Gastrocnemius medialis (tissue), 4 donors: Measurements from ENCODE around the gene ACOXL. TPM values are rescaled to one million over a fixed set of nuclear protein-coding genes. Genes with fewer than 3 reads are reported as not detected.

Experiments
- ATAC-seq, 2 donors: fragments of 150-250 bp; one replicate each; pipeline ENCODE4 v1.9.1; 2016
- DNase-seq, 2 donors: peaks; one replicate each; pipeline ENCODE4 v3.0.0-alpha.2; 2019
- H3K27ac ChIP-seq, 4 donors: fragments of 200-600 bp; sonication (generic); 1 replicate in 1 of 4; 2 replicates in 3 of 4; pipeline ENCODE4 v1.5.1; 2016 to 2018; ENCODE audit warnings: mild to moderate bottlenecking in 2 of 4, moderate library complexity in 1 of 4
- H3K27me3 ChIP-seq, 3 donors: fragments of 200-600 bp; sonication (generic) in 2 of 3; 1 replicate in 1 of 3; 2 replicates in 2 of 3; pipeline versions ENCODE4 v1.5.1 to v1.6.0; 2016 to 2019; ENCODE audit warnings: mild to moderate bottlenecking in 1 of 3, moderate library complexity in 1 of 3
- H3K36me3 ChIP-seq, 2 donors: fragments of 200-600 bp; sonication (generic) in 1 of 2; one replicate each; pipeline ENCODE4 v1.5.1; 2017 to 2018
- H3K4me1 ChIP-seq, 2 donors: fragments of 200-600 bp; sonication (generic) in 1 of 2; one replicate each; pipeline ENCODE4 v1.5.1; 2016 to 2017; ENCODE audit warnings: mild to moderate bottlenecking in 2 of 2
- H3K4me3 ChIP-seq, 4 donors: fragments of 200-600 bp; sonication (generic) in 3 of 4; 1 replicate in 1 of 4; 2 replicates in 3 of 4; pipeline ENCODE4 v1.5.1; 2016 to 2019; ENCODE audit warnings: mild to moderate bottlenecking in 2 of 4
- H3K9me3 ChIP-seq, 3 donors: fragments of 200-600 bp; sonication (generic) in 2 of 3; 1 replicate in 1 of 3; 2 replicates in 2 of 3; pipeline ENCODE4 v1.5.1; 2016 to 2019
- POLR2A ChIP-seq, 2 donors: fragments of 450-650 bp; IDR thresholded peaks; one replicate each; pipeline ENCODE4 v1.6.1; 2017; ENCODE audit warnings: antibody characterized with exemption in 2 of 2, mild to moderate bottlenecking in 2 of 2, moderate library complexity in 2 of 2
- in situ Hi-C, 4 donors: fragments of 200-750 bp; cut with MboI; loops; one replicate each; pipeline versions ENCODE4 v1.15.0 to v1.8.0; 2017; ENCODE audit warnings: low sequenced_read_pairs in 4 of 4
- intact Hi-C: fragments of 100-400 bp; cut with DNase I; formaldehyde crosslinking; loops from one replicate; pipeline ENCODE4 v1.15.1; 2023; ENCODE audit warnings: low total_unique reads
- total RNA-seq, 4 donors: library from RNA; depleted of rRNA; stranded (reverse); fragments of >200 nt; gene quantifications; one replicate each; pipeline versions ENCODE4 v1.1.0 to v1.2.3, GENCODE V29; 2016
- TF ChIP-seq, protein P1 (sequence below), 5 experiments: fragments of 450-650 bp in 3 of 5; fragments of 200-600 bp in 2 of 5; sonication (generic) in 2 of 5; IDR thresholded peaks in 4 of 5; conservative IDR thresholded peaks in 1 of 5; 1 replicate in 4 of 5; 2 replicates in 1 of 5; pipeline ENCODE4 v1.5.1; 2016 to 2019; ENCODE audit warnings: antibody characterized with exemption in 5 of 5, mild to moderate bottlenecking in 3 of 5, moderate library complexity in 3 of 5

Gene ACOXL
- total RNA-seq, 4 donors from 2014 or later = not detected

DNA sequence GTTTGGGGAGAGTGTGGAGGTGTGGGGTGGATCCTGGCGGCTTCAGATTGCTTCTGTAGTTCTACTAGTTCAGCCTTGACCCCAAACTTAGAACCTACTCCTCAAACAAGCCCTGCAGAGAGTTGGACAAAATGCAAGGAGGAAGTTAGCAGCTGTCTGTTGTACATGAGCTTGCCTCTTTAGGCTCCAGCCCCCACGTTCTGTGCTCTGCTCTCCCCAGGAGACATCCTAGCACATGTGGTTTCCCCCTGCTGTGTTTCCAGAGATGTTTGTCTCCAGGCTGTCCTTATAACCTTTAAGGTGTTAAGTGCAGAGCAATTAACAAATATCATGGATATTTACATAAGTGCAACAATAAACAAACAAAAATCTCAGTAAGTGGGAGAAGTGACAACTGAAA lies 111.1 kb downstream of the ACOXL start:
- Histone ChIP-seq H3K4me3 (no peak overlapping the region), H3K4me1 (no peaks in the 10 kb centered on the region), H3K36me3 (no peaks in the 10 kb centered on the region), H3K27ac (no peak overlapping the region), H3K9me3 (no peaks in the 10 kb centered on the region), H3K27me3 (no peaks in the 10 kb centered on the region)
- DNase-seq (no peak), ATAC-seq (no peak)
- no peak for TF ChIP-seq POLR2A (IDR thresholded peaks at IDR 0.05)
- TF ChIP-seq, protein P1, sequence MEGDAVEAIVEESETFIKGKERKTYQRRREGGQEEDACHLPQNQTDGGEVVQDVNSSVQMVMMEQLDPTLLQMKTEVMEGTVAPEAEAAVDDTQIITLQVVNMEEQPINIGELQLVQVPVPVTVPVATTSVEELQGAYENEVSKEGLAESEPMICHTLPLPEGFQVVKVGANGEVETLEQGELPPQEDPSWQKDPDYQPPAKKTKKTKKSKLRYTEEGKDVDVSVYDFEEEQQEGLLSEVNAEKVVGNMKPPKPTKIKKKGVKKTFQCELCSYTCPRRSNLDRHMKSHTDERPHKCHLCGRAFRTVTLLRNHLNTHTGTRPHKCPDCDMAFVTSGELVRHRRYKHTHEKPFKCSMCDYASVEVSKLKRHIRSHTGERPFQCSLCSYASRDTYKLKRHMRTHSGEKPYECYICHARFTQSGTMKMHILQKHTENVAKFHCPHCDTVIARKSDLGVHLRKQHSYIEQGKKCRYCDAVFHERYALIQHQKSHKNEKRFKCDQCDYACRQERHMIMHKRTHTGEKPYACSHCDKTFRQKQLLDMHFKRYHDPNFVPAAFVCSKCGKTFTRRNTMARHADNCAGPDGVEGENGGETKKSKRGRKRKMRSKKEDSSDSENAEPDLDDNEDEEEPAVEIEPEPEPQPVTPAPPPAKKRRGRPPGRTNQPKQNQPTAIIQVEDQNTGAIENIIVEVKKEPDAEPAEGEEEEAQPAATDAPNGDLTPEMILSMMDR (IDR thresholded peaks at IDR 0.05 in 4 of 5, conservative IDR thresholded peaks at IDR 0.05 in 1 of 5) = no peak
- in situ Hi-C loops = no loop called here
- intact Hi-C loops = no loop called here

DNA sequence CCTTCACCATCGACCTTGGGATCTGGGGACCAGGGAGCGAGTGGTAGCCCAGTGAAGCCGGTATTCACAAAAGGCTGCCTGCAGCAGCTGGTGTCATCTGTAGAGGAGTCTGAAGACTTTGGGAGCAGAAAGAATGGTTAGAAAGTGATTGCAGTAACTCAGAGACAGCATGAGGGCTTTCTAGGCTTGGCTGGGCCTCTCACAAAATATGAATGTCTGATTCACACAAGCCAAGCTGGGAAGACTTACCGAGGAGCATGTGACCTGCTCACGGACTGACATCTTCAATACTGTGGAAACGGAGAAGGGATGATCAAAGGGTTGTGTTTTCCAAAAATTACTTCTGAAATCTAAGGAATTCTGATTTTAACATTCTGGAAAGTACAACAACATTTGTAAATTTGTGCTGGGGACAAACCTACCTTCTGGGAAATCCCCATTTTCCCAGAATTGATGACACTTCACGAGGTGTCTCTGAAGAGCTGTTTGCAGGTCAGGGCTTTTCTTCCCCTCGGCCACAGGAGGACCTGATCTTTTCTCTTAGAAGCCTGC lies 111.7 kb downstream of the ACOXL start:
- no peak for TF ChIP-seq POLR2A (IDR thresholded peaks at IDR 0.05)
- TF ChIP-seq, protein P1 (IDR thresholded peaks at IDR 0.05 in 4 of 5, conservative IDR thresholded peaks at IDR 0.05 in 1 of 5) = no peak
- Histone ChIP-seq H3K4me3 (no peak overlapping the region), H3K27me3 (no peaks in the 10 kb centered on the region), H3K27ac (no peak overlapping the region), H3K36me3 (no peaks in the 10 kb centered on the region), H3K9me3 (no peaks in the 10 kb centered on the region), H3K4me1 (no peaks in the 10 kb centered on the region)
- in situ Hi-C loops = no loop called here
- no peak for ATAC-seq
- intact Hi-C loops = no loop called here
- no peak for DNase-seq

DNA sequence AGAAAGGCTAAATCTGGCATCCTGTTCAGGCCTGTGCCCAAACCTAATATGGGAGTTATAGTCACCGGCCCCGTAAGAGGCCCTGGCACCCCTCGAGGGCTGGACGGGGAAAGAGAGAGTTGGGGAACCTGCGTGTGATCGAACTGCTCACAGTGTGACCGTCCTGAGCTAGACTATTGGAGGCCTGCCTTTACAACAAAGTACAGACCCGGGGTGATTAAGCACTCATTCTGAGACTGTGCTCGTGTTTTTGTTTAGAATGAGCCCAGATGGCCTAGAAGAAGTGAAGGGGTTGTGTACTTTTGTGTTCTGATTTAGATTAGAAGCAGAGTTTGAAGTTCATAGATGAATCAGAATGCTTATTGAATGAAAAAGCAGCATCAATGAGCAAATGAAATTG lies 115.3 kb downstream of the ACOXL start:
- Histone ChIP-seq H3K27me3 (no peaks in the 10 kb centered on the region), H3K36me3 (no peaks in the 10 kb centered on the region), H3K27ac (no peak overlapping the region), H3K4me3 (no peak overlapping the region), H3K9me3 (no peaks in the 10 kb centered on the region), H3K4me1 (no peaks in the 10 kb centered on the region)
- DNase-seq (no peak), ATAC-seq (no peak)
- in situ Hi-C loops (no loop called here), intact Hi-C loops (no loop called here)
- TF ChIP-seq POLR2A (IDR thresholded peaks at IDR 0.05) = no peak
- TF ChIP-seq, protein P1 (IDR thresholded peaks at IDR 0.05 in 4 of 5, conservative IDR thresholded peaks at IDR 0.05 in 1 of 5) = no peak

DNA sequence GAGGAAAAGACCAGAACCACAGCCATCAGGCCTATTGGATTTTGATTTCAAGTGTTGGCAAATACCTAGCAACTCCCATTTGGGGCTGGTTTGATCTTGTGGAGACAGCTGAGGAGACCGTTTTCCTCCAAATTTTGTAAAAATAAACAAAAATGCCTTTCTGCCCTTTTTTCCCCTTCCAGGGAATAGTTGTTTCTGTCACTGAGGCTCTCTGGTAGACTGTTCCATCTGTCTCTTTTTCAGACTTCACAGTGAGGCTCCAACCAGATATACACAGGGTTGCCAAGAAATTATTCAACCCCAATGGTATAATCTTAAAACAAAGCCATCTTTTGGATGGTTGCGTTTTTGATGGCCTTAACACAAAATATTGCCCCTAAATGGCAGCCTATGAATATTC lies 115.7 kb downstream of the ACOXL start:
- H3K27ac ChIP-seq = no peak overlapping the region
- ATAC-seq = no peak

More for the DNA sequence above, 115.7 kb downstream of the ACOXL start:
- no peak overlapping the region for H3K4me3 ChIP-seq
- no peaks in the 10 kb centered on the region for H3K36me3 ChIP-seq
- no peak for TF ChIP-seq POLR2A (IDR thresholded peaks at IDR 0.05)
- TF ChIP-seq, protein P1 (IDR thresholded peaks at IDR 0.05 in 4 of 5, conservative IDR thresholded peaks at IDR 0.05 in 1 of 5) = no peak
- intact Hi-C loops = no loop called here
- H3K4me1 ChIP-seq = no peaks in the 10 kb centered on the region
- H3K9me3 ChIP-seq = no peaks in the 10 kb centered on the region
- H3K27me3 ChIP-seq = no peaks in the 10 kb centered on the region
- no peak for DNase-seq
- in situ Hi-C loops = no loop called here
